Small intestine (tissue), 7 donors: ENCODE results near the gene DACH1. TPM values are rescaled to one million over a fixed set of nuclear protein-coding genes. Genes with fewer than 3 reads are reported as not detected.

Experiments used
- DNase-seq, 2 donors: peaks; one replicate each; pipeline versions ENCODE4 v3.0.0 to v3.0.0-alpha.2; 2013
- FAIRE-seq: peaks from 2 replicates; lab custom pipeline; 2012; peaks lifted over from hg19 to GRCh38; lab: Jason Lieb, UNC
- H3K27ac ChIP-seq, 3 donors: one replicate each; pipeline ENCODE4 v1.5.1; 2013; ENCODE audit warnings: low read length in 2 of 3, mild to moderate bottlenecking in 2 of 3, control low read depth in 1 of 3, inconsistent platforms in 1 of 3, low read depth in 1 of 3, moderate library complexity in 1 of 3
- H3K27me3 ChIP-seq, 3 donors: one replicate each; pipeline ENCODE4 v1.6.1; 2013; ENCODE audit warnings: low read length in 3 of 3, inconsistent platforms in 1 of 3; ENCODE audit not compliant: control insufficient read depth in 3 of 3, insufficient read depth in 3 of 3
- H3K36me3 ChIP-seq, 3 donors: one replicate each; pipeline ENCODE4 v1.6.1; 2013; ENCODE audit warnings: low read length in 3 of 3, inconsistent platforms in 1 of 3, low read depth in 1 of 3, mild to moderate bottlenecking in 1 of 3, moderate library complexity in 1 of 3; ENCODE audit not compliant: control insufficient read depth in 3 of 3, insufficient read depth in 2 of 3
- H3K4me1 ChIP-seq, 3 donors: one replicate each; pipeline ENCODE4 v1.6.1; 2013; ENCODE audit warnings: low read length in 2 of 3, inconsistent platforms in 1 of 3, low read depth in 1 of 3, mild to moderate bottlenecking in 1 of 3, moderate library complexity in 1 of 3; ENCODE audit not compliant: control insufficient read depth in 3 of 3, insufficient read depth in 2 of 3
- H3K4me3 ChIP-seq, 3 donors: one replicate each; pipeline ENCODE4 v1.5.1; 2013; ENCODE audit warnings: low read length in 3 of 3, control low read depth in 1 of 3, inconsistent platforms in 1 of 3, low read depth in 1 of 3, mild to moderate bottlenecking in 1 of 3, moderate library complexity in 1 of 3
- H3K9me3 ChIP-seq, 2 donors: one replicate each; pipeline ENCODE4 v1.6.1; 2013; ENCODE audit warnings: low read depth in 1 of 2, low read length in 1 of 2; ENCODE audit not compliant: control insufficient read depth in 2 of 2, insufficient read depth in 1 of 2
- WGBS, 3 donors: extraction: QIAGEN DNeasy Blood & Tissue Kit; methylation state at CpG; one replicate each; pipeline ENCODE4 v1.1.7; 2013; 5-methylcytosine and 5-hydroxymethylcytosine counted together
- polyA plus RNA-seq, 4 donors: library from polyadenylated mRNA; stranded (reverse) in 3 of 4; unstranded in 1 of 4; fragments of 200-250 nt in 3 of 4; fragments of 120-200 nt in 1 of 4; gene quantifications; one replicate each; pipeline versions ENCODE4 v1.2.1 to v1.2.3, GENCODE V29; 2013
- donor health status: healthy with polysubstance abuse.
- donor health status: control.
- donor health status: control.
- donor health status: Bipolar disorder and iron deficiency.
- donor health status: healthy.

Gene DACH1
- polyA plus RNA-seq, 4 donors: 1.8 to 30.2 (median 4.3) TPM

DNA sequence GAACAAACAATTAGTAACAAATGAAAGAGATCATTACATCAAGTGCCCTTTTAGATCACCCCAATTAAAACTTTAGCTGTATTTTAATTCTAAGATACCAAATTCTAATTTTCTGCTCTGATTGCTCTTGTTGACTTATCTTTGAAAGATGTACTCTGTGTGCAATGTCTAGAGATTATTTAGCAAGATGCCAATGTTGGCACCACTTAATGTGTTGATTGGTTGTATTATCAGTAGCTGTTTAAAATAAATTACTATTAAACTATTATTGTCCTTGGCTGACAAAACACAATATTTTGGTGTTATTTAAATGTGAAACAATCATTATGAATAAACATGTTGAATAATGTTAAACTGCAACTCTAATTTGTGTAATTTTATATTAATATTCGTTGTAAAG lies 386.0 kb downstream of the DACH1 start:
- FAIRE-seq: peak; percentile 19
- no peak overlapping the region for H3K27ac ChIP-seq
- WGBS, 3 donors: 65 to 74% (median 65%) methylated on average over 1 of the region's 1 CpG
- no peak for DNase-seq
- no peaks in the 10 kb centered on the region for H3K4me1 ChIP-seq
- no peaks in the 10 kb centered on the region for H3K9me3 ChIP-seq
- peaks cover 0 to 12% (median 0%) of the 10 kb centered on the region in 3 donors for H3K36me3 ChIP-seq
- no peak overlapping the region for H3K4me3 ChIP-seq
- no peaks in the 10 kb centered on the region for H3K27me3 ChIP-seq

- Histone ChIP-seq H3K4me3 (no peak overlapping the region), H3K27ac (no peak overlapping the region), H3K27me3 (no peaks in the 10 kb centered on the region), H3K36me3 (peaks cover 0 to 1% (median 0%) of the 10 kb centered on the region in 3 donors), H3K9me3 (no peaks in the 10 kb centered on the region), H3K4me1 (no peaks in the 10 kb centered on the region)
- no peak for DNase-seq
- WGBS, 3 donors: 85 to 93% (median 91%) methylated on average over 6 of the region's 6 CpGs
- FAIRE-seq: no peak
Measured at GRCh38 chr13:71477735-71478134, 389.3 kb downstream of the DACH1 start.

GRCh38 chr13:71474936-71475335 lies 392.1 kb downstream of the DACH1 start:
- Histone ChIP-seq H3K4me1 (no peaks in the 10 kb centered on the region), H3K4me3 (no peak overlapping the region), H3K27ac (no peak overlapping the region), H3K9me3 (no peaks in the 10 kb centered on the region), H3K36me3 (peaks cover 0 to 9% (median 0%) of the 10 kb centered on the region in 3 donors), H3K27me3 (no peaks in the 10 kb centered on the region)
- WGBS, 3 donors: 71 to 87% (median 81%) methylated on average over 3 of the region's 3 CpGs
- FAIRE-seq (no peak), DNase-seq (no peak)

- WGBS, 3 donors: 59 to 66% (median 63%) methylated on average over 1 of the region's 1 CpG
- no peaks in the 10 kb centered on the region for H3K27me3 ChIP-seq
- H3K36me3 ChIP-seq: peaks cover 0 to 13% (median 0%) of the 10 kb centered on the region in 3 donors
- DNase-seq (no peak), FAIRE-seq (no peak)
- no peak overlapping the region for H3K4me3 ChIP-seq
- no peaks in the 10 kb centered on the region for H3K4me1 ChIP-seq
- H3K27ac ChIP-seq: no peak overlapping the region
- H3K9me3 ChIP-seq: no peaks in the 10 kb centered on the region
Measured at GRCh38 chr13:71469626-71470025, 397.4 kb downstream of the DACH1 start.

DNA sequence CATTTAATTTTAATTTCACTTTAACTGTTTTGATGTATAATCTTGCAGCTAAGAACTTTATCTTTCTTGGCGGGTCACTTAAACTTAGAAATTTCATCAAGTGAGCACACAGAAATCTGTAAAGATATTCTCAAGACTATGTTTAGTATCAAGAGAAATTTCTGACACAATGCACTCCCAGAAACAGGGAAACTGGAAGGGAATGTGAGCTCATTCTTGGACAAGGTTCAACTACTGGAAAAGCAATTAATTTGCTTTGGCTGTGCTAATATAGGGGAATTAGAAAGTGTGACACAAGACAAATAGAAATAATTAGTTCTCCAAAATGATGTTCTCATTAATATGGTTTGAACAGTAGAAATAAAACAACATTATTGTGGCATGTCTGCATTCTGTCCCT lies 402.3 kb downstream of the DACH1 start:
- WGBS, 3 donors: 70 to 85% (median 72%) methylated on average over 1 of the region's 1 CpG
- no peaks in the 10 kb centered on the region for H3K27me3 ChIP-seq
- H3K4me3 ChIP-seq: no peak overlapping the region
- H3K4me1 ChIP-seq: no peaks in the 10 kb centered on the region
- no peak for DNase-seq
- H3K36me3 ChIP-seq: peaks cover 0 to 4% (median 0%) of the 10 kb centered on the region in 3 donors
- no peaks in the 10 kb centered on the region for H3K9me3 ChIP-seq
- FAIRE-seq: no peak
- H3K27ac ChIP-seq: no peak overlapping the region

- WGBS, 3 donors: 72 to 85% (median 76%) methylated on average over 1 of the region's 1 CpG
- H3K9me3 ChIP-seq: no peaks in the 10 kb centered on the region
- DNase-seq (no peak), FAIRE-seq (no peak)
- H3K27me3 ChIP-seq: no peaks in the 10 kb centered on the region
- peaks cover 0 to 4% (median 0%) of the 10 kb centered on the region in 3 donors for H3K36me3 ChIP-seq
- H3K4me3 ChIP-seq: no peak overlapping the region
- no peaks in the 10 kb centered on the region for H3K4me1 ChIP-seq
- H3K27ac ChIP-seq: no peak overlapping the region
Measured at GRCh38 chr13:71461892-71462291, 405.1 kb downstream of the DACH1 start.

GRCh38 chr13:71460211-71460610 lies 406.8 kb downstream of the DACH1 start:
- H3K27ac ChIP-seq: no peak overlapping the region
- DNase-seq (no peak), FAIRE-seq (no peak)
- H3K4me3 ChIP-seq: no peak overlapping the region
- H3K9me3 ChIP-seq: no peaks in the 10 kb centered on the region
- no peaks in the 10 kb centered on the region for H3K4me1 ChIP-seq
- 38 to 57% (median 46%) methylated on average over 3 of the region's 3 CpGs for WGBS, 3 donors
- H3K27me3 ChIP-seq: no peaks in the 10 kb centered on the region
- H3K36me3 ChIP-seq: no peaks in the 10 kb centered on the region

- H3K4me3 ChIP-seq: no peak overlapping the region
- FAIRE-seq (no peak), DNase-seq (no peak)
- H3K36me3 ChIP-seq: no peaks in the 10 kb centered on the region
- H3K27ac ChIP-seq: no peak overlapping the region
- H3K4me1 ChIP-seq: no peaks in the 10 kb centered on the region
- H3K9me3 ChIP-seq: no peaks in the 10 kb centered on the region
- no peaks in the 10 kb centered on the region for H3K27me3 ChIP-seq
Measured at GRCh38 chr13:71459708-71460107, 407.3 kb downstream of the DACH1 start.

DNA sequence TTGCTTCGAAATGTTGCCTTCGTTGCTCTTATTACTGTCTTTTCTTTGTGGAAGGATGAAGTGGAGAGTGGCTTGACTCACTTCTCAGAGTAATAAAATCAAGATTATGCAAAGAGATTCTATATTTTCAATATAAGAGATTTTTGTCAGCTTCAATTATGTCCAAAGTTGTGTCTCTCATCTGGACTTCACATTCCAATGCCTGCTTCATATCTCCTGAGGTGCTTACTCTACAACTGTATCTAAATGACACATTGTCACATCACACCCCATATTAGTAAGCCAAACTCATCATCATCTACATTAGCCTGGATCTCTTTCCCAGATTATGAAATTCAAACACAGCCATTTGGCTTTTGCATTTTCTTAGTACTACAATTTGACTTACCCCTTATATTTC lies 409.4 kb downstream of the DACH1 start:
- DNase-seq (no peak), FAIRE-seq (no peak)
- H3K27me3 ChIP-seq: no peaks in the 10 kb centered on the region
- no peaks in the 10 kb centered on the region for H3K9me3 ChIP-seq
- 84 to 95% (median 93%) methylated on average over 2 of the region's 2 CpGs for WGBS, 3 donors
- no peaks in the 10 kb centered on the region for H3K4me1 ChIP-seq
- peaks cover 0 to 2% (median 0%) of the 10 kb centered on the region in 3 donors for H3K36me3 ChIP-seq
- H3K27ac ChIP-seq: no peak overlapping the region
- H3K4me3 ChIP-seq: no peak overlapping the region
